Gastrocnemius medialis (tissue), 4 donors: ENCODE measurements around the gene PPFIA1.

Experiments used
- CTCF ChIP-seq, 5 experiments: fragments of 450-650 bp in 3 of 5; fragments of 200-600 bp in 2 of 5; sonication (generic) in 2 of 5; IDR thresholded peaks in 4 of 5; conservative IDR thresholded peaks in 1 of 5; 1 replicate in 4 of 5; 2 replicates in 1 of 5; pipeline ENCODE4 v1.5.1; 2016 to 2019; ENCODE audit warnings: antibody characterized with exemption in 5 of 5, mild to moderate bottlenecking in 3 of 5, moderate library complexity in 3 of 5
- POLR2A ChIP-seq, 2 donors: fragments of 450-650 bp; IDR thresholded peaks; one replicate each; pipeline ENCODE4 v1.6.1; 2017; ENCODE audit warnings: antibody characterized with exemption in 2 of 2, mild to moderate bottlenecking in 2 of 2, moderate library complexity in 2 of 2

- TF ChIP-seq CTCF (IDR thresholded peaks at IDR 0.05 in 4 of 5, conservative IDR thresholded peaks at IDR 0.05 in 1 of 5) (no peak), POLR2A (IDR thresholded peaks at IDR 0.05) (no peak)
Measured at GRCh38 chr11:70251659-70252321, 18.7 kb upstream of the PPFIA1 start.
